Neural cell (in vitro differentiated cells): ENCODE data around the gene PTPRQ. TPM values are rescaled to one million over a fixed set of nuclear protein-coding genes. Genes with fewer than 3 reads are reported as not detected.

Experiments
- H2AFZ ChIP-seq: fragments of 200-600, 300-800 bp; sonication (generic), shearing (Covaris generic); 2 replicates; pipeline ENCODE4 v1.6.0; 2014; ENCODE audit warnings: low read depth, mild to moderate bottlenecking, antibody characterized with exemption, low read length, moderate library complexity
- H3F3A ChIP-seq: fragments of 200-600 bp; shearing (Covaris generic); 2 replicates; pipeline ENCODE4 v1.6.1; 2016; ENCODE audit warnings: mild to moderate bottlenecking, moderate library complexity, mixed read lengths, antibody characterized with exemption, low read length; ENCODE audit not compliant: insufficient read depth, poor library complexity, severe bottlenecking
- H3K27ac ChIP-seq: fragments of 200-600, 300-800 bp; sonication (generic), shearing (Covaris generic); 2 replicates; pipeline ENCODE4 v1.5.1; 2014; ENCODE audit warnings: mild to moderate bottlenecking, low read length, moderate library complexity
- H3K27me3 ChIP-seq: fragments of 300-800, 200-600 bp; sonication (generic), shearing (Covaris generic); 2 replicates; pipeline ENCODE4 v1.6.0; 2014; ENCODE audit warnings: mild to moderate bottlenecking, low read depth, low read length, moderate library complexity; ENCODE audit not compliant: insufficient read depth
- H3K36me3 ChIP-seq: fragments of 300-800, 200-600 bp; sonication (generic), shearing (Covaris generic); 2 replicates; pipeline ENCODE4 v1.5.1; 2014; ENCODE audit warnings: mild to moderate bottlenecking, antibody characterized with exemption, low read length, moderate library complexity; ENCODE audit not compliant: insufficient read depth
- H3K4me2 ChIP-seq: fragments of 300-800, 200-600 bp; sonication (generic), shearing (Covaris generic); 2 replicates; pipeline ENCODE4 v1.6.0; 2014; ENCODE audit warnings: mild to moderate bottlenecking, low read length
- H3K4me3 ChIP-seq: fragments of 300-800, 200-600 bp; sonication (generic), shearing (Covaris generic); 2 replicates; pipeline ENCODE4 v1.5.1; 2014; ENCODE audit warnings: mild to moderate bottlenecking, low read length, moderate library complexity
- H3K79me2 ChIP-seq: fragments of 200-600 bp; shearing (Covaris generic); replicated peaks from 2 replicates; pipeline ENCODE4 v1.6.0; 2014; ENCODE audit warnings: mild to moderate bottlenecking, low read length, moderate library complexity; ENCODE audit not compliant: insufficient read depth
- H3K9ac ChIP-seq: fragments of 300-800, 200-600 bp; sonication (generic), shearing (Covaris generic); 2 replicates; pipeline ENCODE4 v1.6.1; 2016; ENCODE audit warnings: mild to moderate bottlenecking, low read length, mixed read lengths
- H3K9me2 ChIP-seq: fragments of 200-600 bp; shearing (Covaris generic); 2 replicates; pipeline ENCODE4 v1.6.1; 2016; ENCODE audit warnings: mild to moderate bottlenecking, low read length, mixed read lengths; ENCODE audit not compliant: insufficient read depth
- H3K9me3 ChIP-seq: fragments of 200-600, 300-800 bp; sonication (generic), shearing (Covaris generic); 2 replicates; pipeline ENCODE4 v1.6.1; 2016; ENCODE audit warnings: mild to moderate bottlenecking, mixed run types, low read length, moderate library complexity, mixed read lengths
- H4K20me1 ChIP-seq: fragments of 200-600 bp; shearing (Covaris generic); 2 replicates; pipeline ENCODE4 v1.6.1; 2016; ENCODE audit warnings: mild to moderate bottlenecking, mixed run types; ENCODE audit not compliant: insufficient read depth
- CTCF ChIP-seq: fragments of 450-650 bp; IDR thresholded peaks from 2 replicates; pipeline ENCODE4 v1.5.1; 2014; ENCODE audit warnings: antibody characterized with exemption, mild to moderate bottlenecking, moderate library complexity; ENCODE audit not compliant: poor library complexity, severe bottlenecking
- EP300 ChIP-seq: fragments of 450-650 bp; conservative IDR thresholded peaks from 2 replicates; pipeline ENCODE4 v1.6.1; 2014; ENCODE audit warnings: antibody characterized with exemption, mild to moderate bottlenecking, moderate library complexity; ENCODE audit not compliant: poor library complexity, severe bottlenecking
- EZH2 ChIP-seq: fragments of 200-600, 300-800 bp; shearing (Covaris generic), sonication (generic); IDR thresholded peaks from 2 replicates; pipeline ENCODE4 v1.6.1; 2014; ENCODE audit warnings: antibody characterized with exemption, low read length, borderline replicate concordance, mild to moderate bottlenecking; ENCODE audit not compliant: insufficient read depth, poor library complexity, severe bottlenecking
- MXI1 ChIP-seq: fragments of 450-650 bp; conservative IDR thresholded peaks from 2 replicates; pipeline ENCODE4 v1.6.1; 2014; ENCODE audit warnings: antibody characterized with exemption, mild to moderate bottlenecking; ENCODE audit not compliant: poor library complexity, severe bottlenecking
- POLR2AphosphoS5 ChIP-seq: IDR thresholded peaks from 2 replicates; pipeline ENCODE4 v1.6.1; 2012
- RAD21 ChIP-seq: fragments of 450-650 bp; conservative IDR thresholded peaks from 2 replicates; pipeline ENCODE4 v1.6.1; 2014; ENCODE audit warnings: antibody characterized with exemption, mild to moderate bottlenecking, moderate library complexity
- REST ChIP-seq: IDR thresholded peaks from 2 replicates; pipeline ENCODE4 v1.6.1; 2012; ENCODE audit warnings: borderline replicate concordance
- SMC3 ChIP-seq: fragments of 450-650 bp; conservative IDR thresholded peaks from 2 replicates; pipeline ENCODE4 v1.6.1; 2014; ENCODE audit warnings: antibody characterized with exemption, mild to moderate bottlenecking, moderate library complexity; ENCODE audit not compliant: poor library complexity
- TAF1 ChIP-seq: IDR thresholded peaks from 2 replicates; pipeline ENCODE4 v1.6.1; 2012; ENCODE audit warnings: low read depth
- polyA plus RNA-seq: library from polyadenylated mRNA; depleted of rRNA; stranded (reverse); fragments of >200 nt; gene quantifications from 2 replicates; pipeline ENCODE4 v1.2.3, GENCODE V29; 2014

The PTPRQ gene
- polyA plus RNA-seq, 1 donor from 2014 or later = not detected

GRCh38 chr12:80484746-80485145 is 40.7 kb downstream of the PTPRQ start:
- H3K27me3 ChIP-seq = no peaks in the 10 kb centered on the region
- H3K36me3 ChIP-seq = no peaks in the 10 kb centered on the region
- TF ChIP-seq CTCF (no peak), RAD21 (no peak), MXI1 (no peak), EZH2 (no peak), TAF1 (no peak), POLR2AphosphoS5 (no peak), EP300 (no peak), SMC3 (no peak), REST (no peak)
- H3K4me2 ChIP-seq = no peak overlapping the region
- no peaks in the 10 kb centered on the region for H4K20me1 ChIP-seq
- no peaks in the 10 kb centered on the region for H3K79me2 ChIP-seq
- no peaks in the 10 kb centered on the region for H3K9me2 ChIP-seq
- H3F3A ChIP-seq = no peaks in the 10 kb centered on the region
- H3K4me3 ChIP-seq = no peak overlapping the region
- H3K27ac ChIP-seq = no peak overlapping the region
- no peaks in the 10 kb centered on the region for H3K9me3 ChIP-seq
- no peak overlapping the region for H3K9ac ChIP-seq
- H2AFZ ChIP-seq = no peak overlapping the region

- Histone ChIP-seq H3K4me3 (no peak overlapping the region), H3K27me3 (no peaks in the 10 kb centered on the region), H3K9ac (no peak overlapping the region), H3K9me3 (no peaks in the 10 kb centered on the region), H3K27ac (no peak overlapping the region), H2AFZ (no peak overlapping the region), H3K9me2 (no peaks in the 10 kb centered on the region), H3F3A (no peaks in the 10 kb centered on the region), H3K79me2 (no peaks in the 10 kb centered on the region), H4K20me1 (no peaks in the 10 kb centered on the region), H3K36me3 (no peaks in the 10 kb centered on the region), H3K4me2 (no peak overlapping the region)
- TF ChIP-seq RAD21 = no peak
- no peak for TF ChIP-seq CTCF
- TF ChIP-seq SMC3 = no peak
- TF ChIP-seq EP300 = no peak
- no peak for TF ChIP-seq EZH2
- no peak for TF ChIP-seq POLR2AphosphoS5
- no peak for TF ChIP-seq MXI1
- TF ChIP-seq REST = no peak
- TF ChIP-seq TAF1 = no peak
Measured at GRCh38 chr12:80485222-80485987, 41.4 kb downstream of the PTPRQ start.
